ENCODE results near the gene PPP1R1B. TPM values are rescaled to one million over a fixed set of nuclear protein-coding genes. Genes with fewer than 3 reads are reported as not detected.

The PPP1R1B gene
- total and polyA plus RNA-seq, 9 of the 15 experiments (the other 6 are each of a cell fraction or from before 2014, with no cell fraction given), result 0.07 to 0.18 (median 0.10) TPM; not detected in 4

GRCh38 chr17:39636927-39637736, 10.4 kb downstream of the PPP1R1B start, which contains the start of gene STARD3 (continued):
- TF ChIP-seq CUX1 (CRISPR knock-in tag; IDR thresholded peaks at IDR 0.05) (no peak), JUND (IDR thresholded peaks at IDR 0.05; ENCODE audit: borderline replicate concordance, low read depth, low read length) (peak; percentile 17; the same call in 1 of the 2 replicates), JUND (tag; IDR thresholded peaks at IDR 0.05; ENCODE audit: borderline replicate concordance, low read depth, low read length) (no peak; the same call in 2 of the 3 replicates), ZFX (CRISPR knock-in tag; IDR thresholded peaks at IDR 0.05) (peak; percentile 88), THRB (CRISPR knock-in tag; conservative IDR thresholded peaks at IDR 0.05) (no peak)
